ENCODE measurements around the gene P4HA2. TPM values are rescaled to one million over a fixed set of nuclear protein-coding genes. Genes with fewer than 3 reads are reported as not detected.

Gene P4HA2
- total RNA-seq, 1 experiment from 2014 or later, result 15.1 TPM

DNA sequence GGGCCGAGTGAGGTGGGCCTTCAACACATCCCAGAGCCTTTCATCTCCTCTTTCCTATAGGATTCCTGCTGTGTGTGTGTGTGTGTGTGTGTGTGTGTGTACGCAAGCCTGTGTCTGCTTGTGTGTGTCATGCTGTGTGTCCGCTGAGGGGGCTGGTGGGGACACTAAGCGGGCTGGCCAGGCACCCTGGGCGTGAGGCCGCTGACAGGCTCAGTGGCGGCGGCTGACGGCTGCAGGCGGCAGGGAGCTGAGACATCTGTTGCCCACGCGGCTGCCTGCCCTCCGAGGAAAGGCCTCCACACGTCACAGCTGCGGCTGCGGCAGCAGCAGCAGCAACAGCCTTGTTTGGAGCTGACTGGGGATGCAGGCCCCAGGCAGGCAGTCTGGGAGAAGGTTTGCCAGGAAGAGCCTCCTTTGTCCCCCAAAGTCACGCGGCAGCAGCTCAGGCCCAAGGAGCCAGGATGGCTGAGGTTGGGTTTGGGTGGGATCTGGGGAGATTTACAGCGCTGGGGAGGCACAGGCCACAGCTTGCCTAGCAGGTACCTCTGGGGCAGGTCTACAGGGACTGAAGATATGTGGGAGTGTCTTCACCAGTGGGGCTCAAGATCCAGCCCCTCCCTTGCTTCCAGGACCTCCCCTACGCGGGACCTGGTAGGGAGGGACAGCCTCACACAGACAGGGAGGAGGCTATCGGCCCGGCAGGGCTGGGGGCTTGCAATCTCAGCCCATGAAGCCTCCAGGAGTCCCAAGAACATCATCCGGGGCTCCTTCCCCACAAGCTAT, 31.6 kb upstream of the P4HA2 start (continued):
- TF ChIP-seq, protein P1, sequence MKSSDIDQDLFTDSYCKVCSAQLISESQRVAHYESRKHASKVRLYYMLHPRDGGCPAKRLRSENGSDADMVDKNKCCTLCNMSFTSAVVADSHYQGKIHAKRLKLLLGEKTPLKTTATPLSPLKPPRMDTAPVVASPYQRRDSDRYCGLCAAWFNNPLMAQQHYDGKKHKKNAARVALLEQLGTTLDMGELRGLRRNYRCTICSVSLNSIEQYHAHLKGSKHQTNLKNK (CRISPR knock-in tag; IDR thresholded peaks at IDR 0.05), result no peak
- TF ChIP-seq EMX1 (CRISPR knock-in tag; IDR thresholded peaks at IDR 0.05), result no peak
- no peak for TF ChIP-seq ZNF416 (CRISPR knock-in tag; IDR thresholded peaks at IDR 0.05)
- no peak for TF ChIP-seq TEAD1 (CRISPR knock-in tag; IDR thresholded peaks at IDR 0.05)
- TF ChIP-seq NFE2L1 (CRISPR knock-in tag; IDR thresholded peaks at IDR 0.05), result no peak
- no peak for TF ChIP-seq TCF7 (CRISPR knock-in tag; IDR thresholded peaks at IDR 0.05; ENCODE audit: low read depth)

DNA sequence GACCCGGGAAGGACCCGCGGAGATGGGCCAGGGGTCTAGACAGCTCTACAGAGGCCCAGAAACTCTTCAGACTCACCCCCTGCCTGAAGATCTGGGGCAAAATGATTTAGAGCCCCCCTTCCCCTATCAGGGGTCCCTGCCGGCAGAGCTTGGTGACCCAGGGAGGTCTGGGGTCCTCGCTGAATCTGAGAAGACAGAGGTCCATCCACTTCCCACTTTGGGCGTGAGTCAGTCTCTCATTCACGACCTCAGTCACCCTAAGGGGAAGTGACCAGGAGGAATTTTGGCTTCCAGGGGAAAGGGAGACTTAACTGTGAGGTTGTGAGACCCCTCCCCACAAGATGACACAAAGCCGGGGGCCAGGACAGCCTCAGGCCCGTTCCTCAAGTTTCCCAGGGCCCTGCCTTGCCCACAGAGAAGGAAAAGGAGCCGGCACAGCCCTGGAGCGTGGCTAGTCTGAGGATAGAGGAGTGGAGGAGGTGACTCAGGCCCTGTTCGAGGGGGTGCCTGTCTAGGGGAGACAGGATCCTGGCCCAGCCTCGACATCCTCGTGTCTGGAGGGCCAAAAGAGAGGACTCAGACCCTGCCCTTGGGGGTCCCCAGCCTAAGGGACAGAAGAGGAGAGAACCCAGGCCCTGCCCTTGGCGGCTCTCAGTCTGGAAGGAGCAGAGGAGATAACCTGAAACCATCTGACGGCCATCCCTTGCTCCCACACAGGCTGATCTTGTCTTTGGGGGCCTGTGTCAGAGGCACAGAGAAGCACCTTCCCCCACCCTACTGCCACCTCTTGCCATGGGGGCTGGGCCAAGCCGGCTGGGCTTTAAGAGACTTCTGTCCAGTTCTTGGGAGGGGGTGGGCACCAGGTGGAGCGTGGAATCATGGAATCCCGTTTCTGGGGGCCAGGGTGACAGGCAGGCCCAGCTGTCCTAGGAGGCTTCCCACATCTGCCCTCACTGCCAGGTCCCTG, 30.7 kb upstream of the P4HA2 start:
- CTCF ChIA-PET, result interaction anchor here (1.2 to 2.8 kb wide), 4 partner anchors 14 to 31 kb away, joined by 3 to 12 read pairs (median 11); partner anchors contain the start of gene P4HA2
- ATAC-seq, result no peak
- POLR2A ChIA-PET, result no interaction called here
- Mint-ChIP-seq H3K9me3 (no peaks in the 10 kb centered on the region), H3K27me3 (ENCODE audit: low read depth) (peaks cover 20% of the 10 kb centered on the region), H3K36me3 (no peaks in the 10 kb centered on the region), H3K4me3 (peak overlapping the region; percentile 64), H3K4me1 (peaks cover 9% of the 10 kb centered on the region), H3K27ac (no peak overlapping the region)
- no peak for DNase-seq (ENCODE audit: low spot score)
- TF ChIP-seq ZBTB21 (CRISPR knock-in tag; IDR thresholded peaks at IDR 0.05; ENCODE audit: borderline replicate concordance) (no peak), ETV6 (CRISPR knock-in tag; IDR thresholded peaks at IDR 0.05) (no peak), ELF4 (CRISPR knock-in tag; IDR thresholded peaks at IDR 0.05; ENCODE audit: low read depth) (no peak)
- TF ChIP-seq, protein P2, sequence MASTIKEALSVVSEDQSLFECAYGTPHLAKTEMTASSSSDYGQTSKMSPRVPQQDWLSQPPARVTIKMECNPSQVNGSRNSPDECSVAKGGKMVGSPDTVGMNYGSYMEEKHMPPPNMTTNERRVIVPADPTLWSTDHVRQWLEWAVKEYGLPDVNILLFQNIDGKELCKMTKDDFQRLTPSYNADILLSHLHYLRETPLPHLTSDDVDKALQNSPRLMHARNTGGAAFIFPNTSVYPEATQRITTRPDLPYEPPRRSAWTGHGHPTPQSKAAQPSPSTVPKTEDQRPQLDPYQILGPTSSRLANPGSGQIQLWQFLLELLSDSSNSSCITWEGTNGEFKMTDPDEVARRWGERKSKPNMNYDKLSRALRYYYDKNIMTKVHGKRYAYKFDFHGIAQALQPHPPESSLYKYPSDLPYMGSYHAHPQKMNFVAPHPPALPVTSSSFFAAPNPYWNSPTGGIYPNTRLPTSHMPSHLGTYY (CRISPR knock-in tag; IDR thresholded peaks at IDR 0.05), result no peak

DNA sequence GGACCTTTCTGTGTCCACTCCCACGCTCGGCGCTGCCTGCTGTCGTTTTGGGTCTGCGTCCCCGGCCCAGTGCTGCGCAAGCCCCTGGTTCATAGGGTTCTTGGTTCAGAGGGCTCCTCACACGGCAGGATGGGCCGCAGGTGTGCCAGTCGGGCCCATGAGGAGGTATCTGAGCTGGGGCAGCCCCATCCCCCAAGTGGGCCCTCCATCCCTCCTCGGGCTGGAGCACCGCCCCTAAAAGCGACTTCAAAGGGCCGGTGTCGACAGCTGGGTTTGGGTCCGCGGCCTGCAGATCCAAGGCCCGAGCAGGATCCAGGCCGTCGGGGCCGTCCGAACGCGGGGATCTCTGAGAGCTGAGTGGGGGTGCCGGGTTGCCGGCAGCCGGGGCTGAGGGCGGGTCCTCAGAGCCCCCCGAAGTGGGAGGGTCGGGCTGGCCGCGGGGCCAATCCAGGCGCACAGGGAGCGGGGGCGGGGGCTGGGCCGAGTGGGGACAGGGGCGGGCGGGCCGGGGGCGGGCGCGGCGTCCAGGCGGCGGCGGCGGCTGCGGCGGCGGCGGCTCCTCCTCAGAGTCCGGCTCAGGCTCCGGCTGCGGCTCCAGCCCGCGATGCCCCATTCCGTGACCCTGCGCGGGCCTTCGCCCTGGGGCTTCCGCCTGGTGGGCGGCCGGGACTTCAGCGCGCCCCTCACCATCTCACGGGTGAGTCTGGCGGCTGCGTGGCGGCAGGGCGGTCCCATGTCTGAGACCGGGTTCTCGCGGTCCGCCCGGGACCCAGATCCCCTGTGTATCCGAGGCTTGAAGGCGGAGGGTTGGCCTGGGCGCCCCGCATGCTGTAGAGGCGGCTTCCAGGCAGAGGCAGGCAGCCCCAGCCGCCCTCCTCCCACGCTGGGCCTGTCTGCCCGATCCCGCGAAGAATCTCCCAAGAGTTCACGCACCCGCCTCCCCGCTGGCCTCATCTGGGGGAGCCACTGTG, 29.8 kb upstream of the P4HA2 start, which contains the start of gene PDLIM4:
PDLIM4 (plus strand) TSS at position 566 of the 971 bp plus-strand sequence; CDS start at position 605, 39 bp downstream.
- Mint-ChIP-seq H3K4me1 (peaks cover 9% of the 10 kb centered on the region), H3K27ac (no peak within 1 kb of the TSS), H3K4me3 (peak within 1 kb of the TSS; percentile 73), H3K27me3 (ENCODE audit: low read depth) (peaks cover 20% of the 10 kb centered on the region), H3K36me3 (no peaks in the 10 kb centered on the region), H3K9me3 (no peaks in the 10 kb centered on the region)
- DNase-seq (ENCODE audit: low spot score), result peak; percentile 81
- CTCF ChIA-PET, result interaction anchor here (1.2 to 2.4 kb wide), 4 partner anchors 15 to 30 kb away, joined by 3 to 15 read pairs (median 11); partner anchors contain the start of gene P4HA2
- POLR2A ChIA-PET, result no interaction called here
- peak; percentile 88 for ATAC-seq
- no peak for TF ChIP-seq TP53 (CRISPR knock-in tag; IDR thresholded peaks at IDR 0.05)
- TF ChIP-seq, protein P3, sequence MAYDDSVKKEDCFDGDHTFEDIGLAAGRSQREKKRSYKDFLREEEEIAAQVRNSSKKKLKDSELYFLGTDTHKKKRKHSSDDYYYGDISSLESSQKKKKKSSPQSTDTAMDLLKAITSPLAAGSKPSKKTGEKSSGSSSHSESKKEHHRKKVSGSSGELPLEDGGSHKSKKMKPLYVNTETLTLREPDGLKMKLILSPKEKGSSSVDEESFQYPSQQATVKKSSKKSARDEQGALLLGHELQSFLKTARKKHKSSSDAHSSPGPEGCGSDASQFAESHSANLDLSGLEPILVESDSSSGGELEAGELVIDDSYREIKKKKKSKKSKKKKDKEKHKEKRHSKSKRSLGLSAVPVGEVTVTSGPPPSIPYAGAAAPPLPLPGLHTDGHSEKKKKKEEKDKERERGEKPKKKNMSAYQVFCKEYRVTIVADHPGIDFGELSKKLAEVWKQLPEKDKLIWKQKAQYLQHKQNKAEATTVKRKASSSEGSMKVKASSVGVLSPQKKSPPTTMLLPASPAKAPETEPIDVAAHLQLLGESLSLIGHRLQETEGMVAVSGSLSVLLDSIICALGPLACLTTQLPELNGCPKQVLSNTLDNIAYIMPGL (CRISPR knock-in tag; IDR thresholded peaks at IDR 0.05), result 0 out of 2 replicates have a peak, but pooled peaks have one; percentile 37
- TF ChIP-seq FOXP1 (CRISPR knock-in tag; IDR thresholded peaks at IDR 0.05; ENCODE audit: borderline replicate concordance), result 0 out of 2 replicates have a peak, but pooled peaks have one; percentile 46
- TF ChIP-seq, protein P4, sequence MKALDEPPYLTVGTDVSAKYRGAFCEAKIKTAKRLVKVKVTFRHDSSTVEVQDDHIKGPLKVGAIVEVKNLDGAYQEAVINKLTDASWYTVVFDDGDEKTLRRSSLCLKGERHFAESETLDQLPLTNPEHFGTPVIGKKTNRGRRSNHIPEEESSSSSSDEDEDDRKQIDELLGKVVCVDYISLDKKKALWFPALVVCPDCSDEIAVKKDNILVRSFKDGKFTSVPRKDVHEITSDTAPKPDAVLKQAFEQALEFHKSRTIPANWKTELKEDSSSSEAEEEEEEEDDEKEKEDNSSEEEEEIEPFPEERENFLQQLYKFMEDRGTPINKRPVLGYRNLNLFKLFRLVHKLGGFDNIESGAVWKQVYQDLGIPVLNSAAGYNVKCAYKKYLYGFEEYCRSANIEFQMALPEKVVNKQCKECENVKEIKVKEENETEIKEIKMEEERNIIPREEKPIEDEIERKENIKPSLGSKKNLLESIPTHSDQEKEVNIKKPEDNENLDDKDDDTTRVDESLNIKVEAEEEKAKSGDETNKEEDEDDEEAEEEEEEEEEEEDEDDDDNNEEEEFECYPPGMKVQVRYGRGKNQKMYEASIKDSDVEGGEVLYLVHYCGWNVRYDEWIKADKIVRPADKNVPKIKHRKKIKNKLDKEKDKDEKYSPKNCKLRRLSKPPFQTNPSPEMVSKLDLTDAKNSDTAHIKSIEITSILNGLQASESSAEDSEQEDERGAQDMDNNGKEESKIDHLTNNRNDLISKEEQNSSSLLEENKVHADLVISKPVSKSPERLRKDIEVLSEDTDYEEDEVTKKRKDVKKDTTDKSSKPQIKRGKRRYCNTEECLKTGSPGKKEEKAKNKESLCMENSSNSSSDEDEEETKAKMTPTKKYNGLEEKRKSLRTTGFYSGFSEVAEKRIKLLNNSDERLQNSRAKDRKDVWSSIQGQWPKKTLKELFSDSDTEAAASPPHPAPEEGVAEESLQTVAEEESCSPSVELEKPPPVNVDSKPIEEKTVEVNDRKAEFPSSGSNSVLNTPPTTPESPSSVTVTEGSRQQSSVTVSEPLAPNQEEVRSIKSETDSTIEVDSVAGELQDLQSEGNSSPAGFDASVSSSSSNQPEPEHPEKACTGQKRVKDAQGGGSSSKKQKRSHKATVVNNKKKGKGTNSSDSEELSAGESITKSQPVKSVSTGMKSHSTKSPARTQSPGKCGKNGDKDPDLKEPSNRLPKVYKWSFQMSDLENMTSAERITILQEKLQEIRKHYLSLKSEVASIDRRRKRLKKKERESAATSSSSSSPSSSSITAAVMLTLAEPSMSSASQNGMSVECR (CRISPR knock-in tag; IDR thresholded peaks at IDR 0.05; ENCODE audit: borderline replicate concordance), result 0 out of 2 replicates have a peak, but pooled peaks have one; percentile 7
- TF ChIP-seq, protein P5, sequence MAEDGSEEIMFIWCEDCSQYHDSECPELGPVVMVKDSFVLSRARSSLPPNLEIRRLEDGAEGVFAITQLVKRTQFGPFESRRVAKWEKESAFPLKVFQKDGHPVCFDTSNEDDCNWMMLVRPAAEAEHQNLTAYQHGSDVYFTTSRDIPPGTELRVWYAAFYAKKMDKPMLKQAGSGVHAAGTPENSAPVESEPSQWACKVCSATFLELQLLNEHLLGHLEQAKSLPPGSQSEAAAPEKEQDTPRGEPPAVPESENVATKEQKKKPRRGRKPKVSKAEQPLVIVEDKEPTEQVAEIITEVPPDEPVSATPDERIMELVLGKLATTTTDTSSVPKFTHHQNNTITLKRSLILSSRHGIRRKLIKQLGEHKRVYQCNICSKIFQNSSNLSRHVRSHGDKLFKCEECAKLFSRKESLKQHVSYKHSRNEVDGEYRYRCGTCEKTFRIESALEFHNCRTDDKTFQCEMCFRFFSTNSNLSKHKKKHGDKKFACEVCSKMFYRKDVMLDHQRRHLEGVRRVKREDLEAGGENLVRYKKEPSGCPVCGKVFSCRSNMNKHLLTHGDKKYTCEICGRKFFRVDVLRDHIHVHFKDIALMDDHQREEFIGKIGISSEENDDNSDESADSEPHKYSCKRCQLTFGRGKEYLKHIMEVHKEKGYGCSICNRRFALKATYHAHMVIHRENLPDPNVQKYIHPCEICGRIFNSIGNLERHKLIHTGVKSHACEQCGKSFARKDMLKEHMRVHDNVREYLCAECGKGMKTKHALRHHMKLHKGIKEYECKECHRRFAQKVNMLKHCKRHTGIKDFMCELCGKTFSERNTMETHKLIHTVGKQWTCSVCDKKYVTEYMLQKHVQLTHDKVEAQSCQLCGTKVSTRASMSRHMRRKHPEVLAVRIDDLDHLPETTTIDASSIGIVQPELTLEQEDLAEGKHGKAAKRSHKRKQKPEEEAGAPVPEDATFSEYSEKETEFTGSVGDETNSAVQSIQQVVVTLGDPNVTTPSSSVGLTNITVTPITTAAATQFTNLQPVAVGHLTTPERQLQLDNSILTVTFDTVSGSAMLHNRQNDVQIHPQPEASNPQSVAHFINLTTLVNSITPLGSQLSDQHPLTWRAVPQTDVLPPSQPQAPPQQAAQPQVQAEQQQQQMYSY (CRISPR knock-in tag; IDR thresholded peaks at IDR 0.05), result peak; percentile 33; the same call in 1 of the 2 replicates
- 0 out of 2 replicates have a peak, but pooled peaks have one; percentile 34 for TF ChIP-seq MYBL2 (CRISPR knock-in tag; IDR thresholded peaks at IDR 0.05)

Measured in WTC11 (cell line).